ENCODE results near the gene TSPAN2. TPM values are rescaled to one million over a fixed set of nuclear protein-coding genes. Genes with fewer than 3 reads are reported as not detected.

TSPAN2 gene
- total RNA-seq, 1 experiment from 2014 or later, result 7.7 TPM

DNA sequence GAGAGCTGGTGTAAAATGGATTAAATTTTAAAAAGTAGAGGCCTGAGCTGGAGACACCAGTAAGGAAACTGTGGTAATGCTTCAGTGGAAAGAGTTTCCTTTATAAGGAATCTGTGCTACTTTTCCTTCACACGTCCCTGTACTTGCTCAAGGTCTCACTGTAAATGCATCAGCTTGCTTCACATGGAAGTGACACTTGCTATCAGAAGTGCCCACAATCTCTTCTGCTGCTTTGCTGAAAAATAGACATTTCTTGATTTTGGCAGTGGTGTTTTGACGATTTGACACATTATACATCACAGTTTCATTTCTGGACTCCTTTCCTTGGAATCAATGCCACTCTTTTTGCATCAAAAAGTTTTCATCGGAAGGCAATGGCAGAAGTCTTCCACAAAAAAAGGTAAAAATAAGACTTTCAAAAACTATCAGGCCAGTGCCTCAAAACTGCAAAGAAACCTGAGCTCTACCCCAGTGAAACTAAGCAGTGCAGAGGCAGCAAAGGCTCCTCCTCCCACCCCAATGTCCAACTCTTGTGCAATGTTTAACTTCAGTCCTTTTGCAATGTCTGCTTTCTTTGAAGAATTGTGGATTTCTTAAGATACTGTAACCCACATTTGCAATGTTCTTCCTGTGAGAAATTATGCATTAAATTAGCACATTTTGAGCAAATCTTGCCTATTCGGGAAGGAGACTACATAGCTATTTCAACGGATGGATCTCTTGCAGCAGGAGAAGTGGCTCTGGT lies 18.4 kb upstream of the TSPAN2 start:
- no peaks in the 10 kb centered on the region for H3K4me1 Mint-ChIP-seq (ENCODE audit: low read depth, unreplicated experiment)
- CTCF ChIA-PET, result no interaction called here
- H3K4me3 Mint-ChIP-seq (ENCODE audit: low read depth, unreplicated experiment), result no peak overlapping the region
- no TSS peak for BruUV-seq (replicated peaks)
- no peaks in the 10 kb centered on the region for H3K27me3 Mint-ChIP-seq (ENCODE audit: unreplicated experiment)
- no peak overlapping the region for H3K27ac Mint-ChIP-seq (ENCODE audit: unreplicated experiment)
- TF ChIP-seq, protein P1, sequence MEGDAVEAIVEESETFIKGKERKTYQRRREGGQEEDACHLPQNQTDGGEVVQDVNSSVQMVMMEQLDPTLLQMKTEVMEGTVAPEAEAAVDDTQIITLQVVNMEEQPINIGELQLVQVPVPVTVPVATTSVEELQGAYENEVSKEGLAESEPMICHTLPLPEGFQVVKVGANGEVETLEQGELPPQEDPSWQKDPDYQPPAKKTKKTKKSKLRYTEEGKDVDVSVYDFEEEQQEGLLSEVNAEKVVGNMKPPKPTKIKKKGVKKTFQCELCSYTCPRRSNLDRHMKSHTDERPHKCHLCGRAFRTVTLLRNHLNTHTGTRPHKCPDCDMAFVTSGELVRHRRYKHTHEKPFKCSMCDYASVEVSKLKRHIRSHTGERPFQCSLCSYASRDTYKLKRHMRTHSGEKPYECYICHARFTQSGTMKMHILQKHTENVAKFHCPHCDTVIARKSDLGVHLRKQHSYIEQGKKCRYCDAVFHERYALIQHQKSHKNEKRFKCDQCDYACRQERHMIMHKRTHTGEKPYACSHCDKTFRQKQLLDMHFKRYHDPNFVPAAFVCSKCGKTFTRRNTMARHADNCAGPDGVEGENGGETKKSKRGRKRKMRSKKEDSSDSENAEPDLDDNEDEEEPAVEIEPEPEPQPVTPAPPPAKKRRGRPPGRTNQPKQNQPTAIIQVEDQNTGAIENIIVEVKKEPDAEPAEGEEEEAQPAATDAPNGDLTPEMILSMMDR (IDR thresholded peaks at IDR 0.05; ENCODE audit: unreplicated experiment), result no peak
- intact Hi-C loops (cut with micrococcal nuclease; ENCODE audit: unreplicated experiment), result loop anchor here (10.0 kb wide), 1 partner anchor 73 kb away; no protein-coding TSS in a partner anchor
- no peaks in the 10 kb centered on the region for H3K36me3 Mint-ChIP-seq (ENCODE audit: insufficient read depth, unreplicated experiment)
- no peak for DNase-seq
- no peaks in the 10 kb centered on the region for H3K9me3 Mint-ChIP-seq (ENCODE audit: low read depth, unreplicated experiment)

GRCh38 chr1:115105831-115106230 lies 16.5 kb upstream of the TSPAN2 start:
- Mint-ChIP-seq H3K27ac (ENCODE audit: unreplicated experiment) (no peak overlapping the region), H3K9me3 (ENCODE audit: low read depth, unreplicated experiment) (no peaks in the 10 kb centered on the region), H3K36me3 (ENCODE audit: insufficient read depth, unreplicated experiment) (no peaks in the 10 kb centered on the region), H3K4me1 (ENCODE audit: low read depth, unreplicated experiment) (no peaks in the 10 kb centered on the region), H3K27me3 (ENCODE audit: unreplicated experiment) (no peaks in the 10 kb centered on the region), H3K4me3 (ENCODE audit: low read depth, unreplicated experiment) (no peak overlapping the region)
- intact Hi-C loops (cut with micrococcal nuclease; ENCODE audit: unreplicated experiment), result loop anchor here (10.0 kb wide), 1 partner anchor 71 kb away; no protein-coding TSS in a partner anchor
- BruUV-seq (replicated peaks), result no TSS peak
- no peak for DNase-seq
- CTCF ChIA-PET, result no interaction called here
- TF ChIP-seq, protein P1 (IDR thresholded peaks at IDR 0.05; ENCODE audit: unreplicated experiment), result no peak

- CTCF ChIA-PET, result no interaction called here
- BruUV-seq (replicated peaks), result TSS peak; percentile 65
Measured at GRCh38 chr1:115099693-115100050, 10.4 kb upstream of the TSPAN2 start.

DNA sequence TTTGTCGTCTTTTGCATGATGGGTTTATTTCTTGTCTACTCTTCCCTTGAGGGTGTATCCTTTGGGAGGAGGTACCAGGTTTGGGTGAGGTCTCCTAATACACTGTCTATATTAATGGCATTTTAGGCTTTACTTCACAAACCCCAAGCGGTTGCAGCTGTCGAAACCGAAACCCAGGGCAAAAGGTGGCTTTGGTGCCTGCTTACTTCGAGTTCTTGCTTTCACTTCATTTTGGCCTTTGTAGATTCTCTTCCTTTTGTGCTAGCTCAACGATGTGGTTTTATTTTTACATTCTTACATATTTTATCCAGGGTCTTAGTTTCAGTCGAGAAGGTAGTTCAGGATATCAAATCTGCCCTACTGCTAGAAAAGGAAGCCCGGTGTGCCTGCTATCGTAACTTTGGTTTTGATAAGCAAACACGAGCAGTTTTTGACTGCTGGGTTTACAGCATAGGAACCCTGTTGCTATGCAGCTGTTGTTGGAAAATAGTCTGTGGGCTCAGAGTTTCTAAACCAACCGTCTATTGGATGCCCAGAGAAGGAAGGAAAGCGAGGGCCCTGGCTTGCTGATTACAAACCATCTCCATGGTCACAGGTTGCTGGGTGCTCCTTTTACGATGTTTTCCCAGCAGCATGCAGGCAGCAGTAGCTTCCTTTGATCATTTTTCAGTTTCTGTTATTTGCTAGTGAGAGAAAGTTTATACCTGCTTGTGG lies 9.8 kb upstream of the TSPAN2 start:
- intact Hi-C loops (cut with micrococcal nuclease; ENCODE audit: unreplicated experiment), result loop anchor here (5.0 kb wide), 1 partner anchor 37 kb away; no protein-coding TSS in a partner anchor
- Mint-ChIP-seq H3K4me1 (ENCODE audit: low read depth, unreplicated experiment) (peaks cover 21% of the 10 kb centered on the region), H3K36me3 (ENCODE audit: insufficient read depth, unreplicated experiment) (peaks cover 6% of the 10 kb centered on the region), H3K4me3 (ENCODE audit: low read depth, unreplicated experiment) (peak overlapping the region; percentile 82), H3K27me3 (ENCODE audit: unreplicated experiment) (no peaks in the 10 kb centered on the region), H3K27ac (ENCODE audit: unreplicated experiment) (peak overlapping the region; percentile 98), H3K9me3 (ENCODE audit: low read depth, unreplicated experiment) (no peaks in the 10 kb centered on the region)
- peak; percentile 43 for DNase-seq
- CTCF ChIA-PET, result no interaction called here
- TF ChIP-seq, protein P1 (IDR thresholded peaks at IDR 0.05; ENCODE audit: unreplicated experiment), result no peak
- BruUV-seq (replicated peaks), result no TSS peak

More at GRCh38 chr1:115099693-115100050, 10.4 kb upstream of the TSPAN2 start:
- peak overlapping the region; percentile 82 for H3K4me3 Mint-ChIP-seq (ENCODE audit: low read depth, unreplicated experiment)
- peaks cover 21% of the 10 kb centered on the region for H3K4me1 Mint-ChIP-seq (ENCODE audit: low read depth, unreplicated experiment)
- TF ChIP-seq, protein P1 (IDR thresholded peaks at IDR 0.05; ENCODE audit: unreplicated experiment), result no peak
- no peak for DNase-seq
- H3K9me3 Mint-ChIP-seq (ENCODE audit: low read depth, unreplicated experiment), result no peaks in the 10 kb centered on the region
- H3K27me3 Mint-ChIP-seq (ENCODE audit: unreplicated experiment), result no peaks in the 10 kb centered on the region
- H3K27ac Mint-ChIP-seq (ENCODE audit: unreplicated experiment), result peak overlapping the region; percentile 98
- intact Hi-C loops (cut with micrococcal nuclease; ENCODE audit: unreplicated experiment), result loop anchor here (5.0 to 10.0 kb wide), 2 partner anchors 37 to 65 kb away; no protein-coding TSS in a partner anchor
- H3K36me3 Mint-ChIP-seq (ENCODE audit: insufficient read depth, unreplicated experiment), result peaks cover 6% of the 10 kb centered on the region
